Effector memory CD8-positive, alpha-beta T cell (primary cell): ENCODE data around the gene GALNT2.

Experiments used
- ATAC-seq: fragments of 150-1000 bp; cut with Tn5 transposase; replicated peaks from 2 replicates; pipeline ENCODE4 v1.10.0; 2021; ENCODE audit warnings: mild to moderate bottlenecking, moderate library complexity
- DNase-seq, 3 experiments: peaks; one replicate each; pipeline ENCODE4 v3.0.0; 2021
- H3K27ac Mint-ChIP-seq, 2 donors: one replicate each; pipeline ENCODE4 v1.8.0; 2022; ENCODE audit warnings: mild to moderate bottlenecking in 2 of 2, mixed read lengths in 2 of 2, moderate library complexity in 2 of 2
- H3K27me3 Mint-ChIP-seq, 2 donors: one replicate each; pipeline ENCODE4 v1.8.0; 2022; ENCODE audit warnings: mixed read lengths in 2 of 2
- H3K36me3 Mint-ChIP-seq: one replicate; pipeline ENCODE4 v1.8.0; 2022; ENCODE audit warnings: mild to moderate bottlenecking, moderate library complexity, mixed read lengths; ENCODE audit not compliant: insufficient read depth
- H3K4me1 Mint-ChIP-seq, 2 donors: one replicate each; pipeline ENCODE4 v1.8.0; 2022; ENCODE audit warnings: low read depth in 2 of 2, mixed read lengths in 2 of 2
- H3K4me3 Mint-ChIP-seq, 2 donors: one replicate each; pipeline ENCODE4 v1.8.0; 2022; ENCODE audit warnings: mild to moderate bottlenecking in 2 of 2, mixed read lengths in 2 of 2, moderate library complexity in 2 of 2
- H3K9me3 Mint-ChIP-seq, 2 donors: one replicate each; pipeline ENCODE4 v1.8.0; 2022; ENCODE audit warnings: mixed read lengths in 2 of 2

GALNT2 gene

GRCh38 chr1:230040440-230040839 lies 26.6 kb upstream of the GALNT2 start:
- Mint-ChIP-seq H3K36me3 (peaks cover 2% of the 10 kb centered on the region), H3K4me3 (no peak overlapping the region), H3K4me1 (no peaks in the 10 kb centered on the region), H3K27ac (no peak overlapping the region), H3K27me3 (peaks cover 34 to 39% of the 10 kb centered on the region in 2 donors), H3K9me3 (peaks cover 0 to 1% of the 10 kb centered on the region in 2 donors)
- DNase-seq: no peak
- ATAC-seq: no peak

- DNase-seq: no peak
- H3K27ac Mint-ChIP-seq: no peak overlapping the region
- H3K4me1 Mint-ChIP-seq: no peaks in the 10 kb centered on the region
- H3K27me3 Mint-ChIP-seq: peaks cover 38 to 44% of the 10 kb centered on the region in 2 donors
- peaks cover 2% of the 10 kb centered on the region for H3K36me3 Mint-ChIP-seq
- ATAC-seq: no peak
- no peak overlapping the region for H3K4me3 Mint-ChIP-seq
- no peaks in the 10 kb centered on the region for H3K9me3 Mint-ChIP-seq
These were observed 24.0 kb upstream of the GALNT2 start for GRCh38 chr1:230043081-230043480.

GRCh38 chr1:230044729-230045128 lies 22.3 kb upstream of the GALNT2 start:
- Mint-ChIP-seq H3K4me1 (no peaks in the 10 kb centered on the region), H3K9me3 (no peaks in the 10 kb centered on the region), H3K27ac (no peak overlapping the region), H3K36me3 (peaks cover 2% of the 10 kb centered on the region), H3K4me3 (no peak overlapping the region), H3K27me3 (peaks cover 38 to 44% of the 10 kb centered on the region in 2 donors)
- ATAC-seq (no peak), DNase-seq (no peak)

GRCh38 chr1:230047114-230047865 lies 19.7 kb upstream of the GALNT2 start:
- H3K4me1 Mint-ChIP-seq: peaks cover 0 to 4% of the 10 kb centered on the region in 2 donors
- H3K4me3 Mint-ChIP-seq: no peak overlapping the region
- DNase-seq: no peak
- no peak for ATAC-seq
- H3K27ac Mint-ChIP-seq: no peak overlapping the region
- H3K9me3 Mint-ChIP-seq: no peaks in the 10 kb centered on the region
- H3K36me3 Mint-ChIP-seq: peaks cover 2% of the 10 kb centered on the region
- H3K27me3 Mint-ChIP-seq: peaks cover 38 to 44% of the 10 kb centered on the region in 2 donors

GRCh38 chr1:230048322-230048721 lies 18.7 kb upstream of the GALNT2 start:
- Mint-ChIP-seq H3K4me3 (no peak overlapping the region), H3K9me3 (no peaks in the 10 kb centered on the region), H3K4me1 (peaks cover 0 to 7% of the 10 kb centered on the region in 2 donors), H3K27me3 (peaks cover 28 to 34% of the 10 kb centered on the region in 2 donors), H3K27ac (no peak overlapping the region), H3K36me3 (peaks cover 2% of the 10 kb centered on the region)
- DNase-seq: no peak
- no peak for ATAC-seq

DNA sequence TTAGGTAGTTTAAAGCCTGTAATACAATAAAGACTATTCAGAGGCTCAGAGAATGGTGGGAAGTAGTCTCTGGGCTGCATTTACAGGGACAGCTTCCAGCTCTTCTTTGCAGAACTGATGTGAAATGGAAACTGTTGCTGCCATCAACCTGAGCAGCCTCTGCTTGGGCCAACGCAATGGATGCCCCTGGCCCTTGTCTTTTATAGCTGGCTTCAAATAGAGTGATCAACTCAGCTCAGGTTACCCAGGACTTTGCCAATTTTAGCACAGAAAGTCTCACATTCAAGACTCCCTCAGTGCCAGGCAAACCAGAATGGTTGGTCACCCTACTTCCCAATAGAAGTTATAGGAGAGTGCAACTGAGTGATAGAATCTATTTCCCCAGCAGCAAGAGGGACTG lies 18.1 kb upstream of the GALNT2 start:
- ATAC-seq (no peak), DNase-seq (no peak)
- no peak overlapping the region for H3K4me3 Mint-ChIP-seq
- peaks cover 0 to 7% of the 10 kb centered on the region in 2 donors for H3K4me1 Mint-ChIP-seq
- H3K27me3 Mint-ChIP-seq: peaks cover 23 to 28% of the 10 kb centered on the region in 2 donors
- no peaks in the 10 kb centered on the region for H3K9me3 Mint-ChIP-seq
- no peak overlapping the region for H3K27ac Mint-ChIP-seq
- H3K36me3 Mint-ChIP-seq: peaks cover 2% of the 10 kb centered on the region

DNA sequence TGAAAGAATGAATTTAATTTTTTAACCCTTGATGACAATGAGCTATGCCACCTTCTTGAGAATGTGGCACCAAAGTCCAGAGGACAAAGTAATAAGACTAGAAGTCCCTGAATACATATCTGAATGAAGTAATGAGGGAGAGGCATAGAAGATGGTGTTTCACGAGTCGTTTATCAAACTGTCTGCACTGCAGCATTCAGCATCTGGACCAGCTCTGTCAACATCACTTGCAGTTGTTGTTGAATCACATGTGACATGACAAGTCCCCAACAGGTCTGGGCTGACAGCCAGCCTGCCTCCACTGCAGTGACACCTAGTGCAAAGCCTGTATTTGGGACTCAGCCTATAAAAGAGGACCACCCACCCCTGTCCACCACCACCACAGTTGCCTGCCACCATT lies 17.3 kb upstream of the GALNT2 start:
- no peak for ATAC-seq
- no peak for DNase-seq
- no peaks in the 10 kb centered on the region for H3K9me3 Mint-ChIP-seq
- peaks cover 0 to 7% of the 10 kb centered on the region in 2 donors for H3K4me1 Mint-ChIP-seq
- no peak overlapping the region for H3K27ac Mint-ChIP-seq
- peaks cover 16 to 20% of the 10 kb centered on the region in 2 donors for H3K27me3 Mint-ChIP-seq
- peaks cover 2% of the 10 kb centered on the region for H3K36me3 Mint-ChIP-seq
- no peak overlapping the region for H3K4me3 Mint-ChIP-seq

DNA sequence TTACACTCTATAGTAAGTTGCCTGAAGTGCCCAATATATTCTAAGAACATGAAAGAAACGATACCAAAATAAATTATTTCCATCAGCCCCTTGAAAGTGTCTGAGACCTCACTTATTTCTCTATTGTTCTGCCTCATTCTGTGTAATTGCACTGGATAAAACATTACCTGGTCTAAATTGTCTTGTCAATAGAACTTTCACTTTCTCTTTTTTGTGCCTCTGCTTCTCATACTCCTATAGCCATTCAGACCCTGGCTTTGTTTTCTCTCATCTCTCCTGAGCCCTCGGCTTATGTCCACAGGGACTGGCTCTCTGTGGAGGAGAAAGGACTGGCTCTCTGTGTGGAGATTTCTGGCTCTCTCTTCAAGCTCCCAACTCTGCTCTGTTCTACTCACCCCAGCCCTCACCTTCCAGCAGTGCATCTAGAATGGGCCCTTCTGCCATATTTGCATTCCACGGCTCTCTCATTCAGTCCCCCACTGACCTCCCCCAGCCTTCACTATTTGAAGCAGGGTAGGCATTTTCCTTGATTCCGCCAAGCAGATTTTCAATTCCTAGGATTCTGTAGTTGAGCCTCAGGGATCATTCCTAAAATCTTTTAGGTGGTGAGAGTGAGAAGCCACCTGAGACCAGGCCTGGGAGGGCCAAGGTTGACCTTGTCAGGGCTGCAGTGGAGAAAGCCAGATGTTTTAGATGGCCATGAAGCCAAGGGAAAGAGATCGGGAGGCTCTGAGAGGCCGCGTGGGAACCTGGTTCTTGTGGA lies 15.9 kb upstream of the GALNT2 start:
- Mint-ChIP-seq H3K36me3 (no peaks in the 10 kb centered on the region), H3K27me3 (peaks cover 7 to 9% of the 10 kb centered on the region in 2 donors), H3K27ac (peak overlapping the region in 1 of 2 donors; percentile 78), H3K4me1 (peaks cover 0 to 7% of the 10 kb centered on the region in 2 donors), H3K4me3 (no peak overlapping the region), H3K9me3 (no peaks in the 10 kb centered on the region)
- no peak for DNase-seq
- no peak for ATAC-seq

DNA sequence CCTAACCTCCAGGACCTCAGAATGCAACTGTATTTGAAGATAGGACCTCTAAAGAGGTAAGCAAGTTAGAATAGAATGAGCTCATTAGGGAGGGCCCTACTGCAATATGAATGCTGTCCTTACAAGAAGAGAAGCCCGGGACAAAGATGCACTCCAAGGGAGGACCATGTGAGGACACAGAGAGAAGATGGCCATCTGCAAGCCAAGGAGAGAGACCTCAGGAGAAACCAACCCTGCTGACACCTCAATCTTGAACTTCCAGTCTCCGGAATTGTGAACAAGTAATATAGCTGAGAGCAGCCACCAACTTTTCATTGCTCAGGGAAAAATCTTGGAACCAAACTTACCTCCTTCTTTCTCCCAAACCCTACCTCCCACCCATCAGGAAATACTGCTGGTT lies 15.0 kb upstream of the GALNT2 start:
- Mint-ChIP-seq H3K4me1 (peaks cover 0 to 7% of the 10 kb centered on the region in 2 donors), H3K36me3 (no peaks in the 10 kb centered on the region), H3K9me3 (no peaks in the 10 kb centered on the region), H3K27ac (no peak overlapping the region), H3K27me3 (peaks cover under 1 to 5% of the 10 kb centered on the region in 2 donors), H3K4me3 (no peak overlapping the region)
- ATAC-seq (no peak), DNase-seq (no peak)

DNA sequence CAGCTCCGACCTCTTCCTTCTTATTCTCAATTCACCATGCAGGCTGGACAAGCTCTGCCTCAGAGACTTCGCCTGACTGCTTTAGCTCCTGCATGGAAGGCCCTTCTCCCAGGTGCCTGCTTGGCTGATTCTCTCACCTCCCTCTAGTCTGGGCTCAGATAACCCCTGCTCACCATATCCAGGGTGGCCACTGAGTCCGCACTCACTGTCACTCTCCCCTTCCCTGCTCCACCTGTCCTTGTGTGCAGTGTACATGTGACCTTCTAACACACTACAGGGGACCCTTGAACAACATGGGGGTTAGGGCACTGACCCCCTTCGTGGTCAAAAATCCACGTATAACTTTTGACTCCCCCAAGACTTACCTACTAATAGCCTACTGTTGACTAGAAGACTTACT lies 14.4 kb upstream of the GALNT2 start:
- ATAC-seq (no peak), DNase-seq (no peak)
- H3K4me3 Mint-ChIP-seq: no peak overlapping the region
- no peak overlapping the region for H3K27ac Mint-ChIP-seq
- peaks cover 0 to 7% of the 10 kb centered on the region in 2 donors for H3K4me1 Mint-ChIP-seq
- no peaks in the 10 kb centered on the region for H3K36me3 Mint-ChIP-seq
- peaks cover 7 to 9% of the 10 kb centered on the region in 2 donors for H3K27me3 Mint-ChIP-seq
- no peaks in the 10 kb centered on the region for H3K9me3 Mint-ChIP-seq

DNA sequence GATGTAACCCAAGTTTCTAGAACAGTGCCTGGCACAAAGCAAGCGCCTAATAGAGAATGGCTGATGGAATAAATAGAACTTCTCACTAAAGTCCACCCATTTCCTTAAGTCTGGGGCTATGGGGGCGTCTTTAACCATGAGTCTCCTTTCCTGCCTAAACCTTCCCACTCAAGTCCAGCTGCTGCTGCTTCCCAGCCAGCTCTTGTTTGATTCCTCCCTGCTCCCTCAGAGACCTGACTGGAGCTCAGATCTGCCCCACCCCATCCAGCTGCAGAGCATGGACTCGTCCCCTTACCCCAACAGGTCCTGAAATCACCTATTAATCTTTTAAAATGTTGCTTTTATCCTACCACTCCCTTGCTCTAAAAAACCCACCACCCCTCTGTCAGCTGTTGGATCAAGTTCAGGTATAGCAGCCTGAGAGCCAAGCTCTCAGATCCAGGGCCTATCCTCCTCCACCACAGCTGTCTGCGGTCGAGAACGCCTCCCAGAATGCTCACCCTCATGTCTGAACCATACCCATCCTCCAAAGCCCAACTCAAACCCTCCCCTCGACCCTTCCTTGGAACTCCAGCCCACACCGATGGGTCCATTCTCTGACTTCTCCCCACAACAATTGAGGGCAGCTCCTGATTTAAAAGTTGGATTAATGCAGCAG lies 12.8 kb upstream of the GALNT2 start:
- no peak overlapping the region for H3K4me3 Mint-ChIP-seq
- peaks cover 11 to 14% of the 10 kb centered on the region in 2 donors for H3K27me3 Mint-ChIP-seq
- no peak overlapping the region for H3K27ac Mint-ChIP-seq
- peaks cover 0 to 7% of the 10 kb centered on the region in 2 donors for H3K4me1 Mint-ChIP-seq
- no peaks in the 10 kb centered on the region for H3K9me3 Mint-ChIP-seq
- H3K36me3 Mint-ChIP-seq: no peaks in the 10 kb centered on the region
- ATAC-seq (no peak), DNase-seq (no peak)

DNA sequence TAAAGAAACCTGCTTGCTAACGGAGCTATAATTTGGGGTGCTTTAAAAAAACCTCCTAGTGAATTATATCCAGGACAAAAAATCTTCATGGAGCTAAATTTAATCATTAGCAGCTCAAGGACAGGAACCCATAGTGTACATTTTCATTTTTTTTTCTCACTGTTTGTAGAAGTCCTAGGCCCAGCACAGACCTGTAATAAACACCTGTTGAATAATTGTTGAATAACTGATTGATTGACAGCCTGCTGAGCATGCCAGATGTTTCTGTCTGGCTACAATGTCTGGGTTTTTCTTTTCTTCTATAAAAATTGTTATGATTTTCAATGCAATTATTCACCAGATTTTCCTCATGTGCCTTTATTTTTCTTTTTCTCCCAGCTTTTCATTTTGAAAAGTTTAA lies 10.9 kb upstream of the GALNT2 start:
- Mint-ChIP-seq H3K27me3 (peaks cover 14 to 18% of the 10 kb centered on the region in 2 donors), H3K4me1 (peaks cover 0 to 5% of the 10 kb centered on the region in 2 donors), H3K9me3 (no peaks in the 10 kb centered on the region), H3K4me3 (no peak overlapping the region), H3K27ac (no peak overlapping the region), H3K36me3 (no peaks in the 10 kb centered on the region)
- ATAC-seq: no peak
- no peak for DNase-seq

GRCh38 chr1:230057100-230057499 lies 9.9 kb upstream of the GALNT2 start:
- H3K27me3 Mint-ChIP-seq: peaks cover 14 to 22% of the 10 kb centered on the region in 2 donors
- H3K4me1 Mint-ChIP-seq: peaks cover 0 to 3% of the 10 kb centered on the region in 2 donors
- no peak for ATAC-seq
- no peaks in the 10 kb centered on the region for H3K9me3 Mint-ChIP-seq
- no peak for DNase-seq
- no peak overlapping the region for H3K4me3 Mint-ChIP-seq
- H3K27ac Mint-ChIP-seq: no peak overlapping the region
- no peaks in the 10 kb centered on the region for H3K36me3 Mint-ChIP-seq
